SK-N-SH (cell line): ENCODE results near the gene PIK3CA.

Experiments used
- CTCF ChIP-seq: fragments of 200-600 bp; sonication (generic); IDR thresholded peaks from 2 replicates; pipeline ENCODE4 v1.6.1; 2017; ENCODE audit warnings: antibody characterized with exemption, mild to moderate bottlenecking, moderate library complexity
- FOXJ3 ChIP-seq: sonication (generic); formaldehyde crosslinking; IDR thresholded peaks from 2 replicates; pipeline ENCODE4 v1.5.1; 2020; ENCODE audit warnings: mild to moderate bottlenecking, missing genetic modification reagents
- RXRA ChIP-seq: IDR thresholded peaks from 2 replicates; pipeline ENCODE4 v1.4.0; 2012; ENCODE audit warnings: low read depth, mild to moderate bottlenecking, borderline replicate concordance

- TF ChIP-seq RXRA (no peak), CTCF (no peak), FOXJ3 (CRISPR knock-in tag) (no peak)
Measured at GRCh38 chr3:179265875-179266274, 117.7 kb downstream of the PIK3CA start.
